Thyroid gland (tissue), 4 donors: ENCODE data around the gene SLC17A9. TPM values are rescaled to one million over a fixed set of nuclear protein-coding genes. Genes with fewer than 3 reads are reported as not detected.

ENCODE experiments used
- DNase-seq, 2 donors: peaks; one replicate each; pipeline ENCODE4 v3.0.0-alpha.2; 2019
- H3K27ac ChIP-seq, 3 donors: fragments of 200-600 bp; sonication (generic); 1 replicate in 2 of 3; 2 replicates in 1 of 3; pipeline ENCODE4 v1.5.1; 2016 to 2019; ENCODE audit warnings: mild to moderate bottlenecking in 1 of 3, moderate library complexity in 1 of 3
- H3K27me3 ChIP-seq: fragments of 200-600 bp; sonication (generic); one replicate; pipeline ENCODE4 v1.5.1; 2019
- H3K36me3 ChIP-seq, 2 donors: fragments of 200-600 bp; sonication (generic); one replicate each; pipeline ENCODE4 v1.5.1; 2016 to 2019
- H3K4me1 ChIP-seq, 2 donors: fragments of 200-600 bp; sonication (generic); one replicate each; pipeline ENCODE4 v1.5.1; 2017 to 2019
- H3K4me3 ChIP-seq, 3 donors: fragments of 200-600 bp; sonication (generic); replicated peaks in 1 of 3; 1 replicate in 2 of 3; 2 replicates in 1 of 3; pipeline ENCODE4 v1.5.1; 2016; ENCODE audit warnings: mild to moderate bottlenecking in 1 of 3
- H3K9me3 ChIP-seq: fragments of 200-600 bp; sonication (generic); one replicate; pipeline ENCODE4 v1.5.1; 2017
- POLR2A ChIP-seq, 2 donors: fragments of 450-650 bp; IDR thresholded peaks; one replicate each; pipeline ENCODE4 v1.6.1; 2017; ENCODE audit warnings: antibody characterized with exemption in 2 of 2, mild to moderate bottlenecking in 2 of 2, moderate library complexity in 1 of 2
- WGBS, 2 donors: methylation state at CpG; one replicate each; pipeline ENCODE4 v1.1.5; 2017; 5-methylcytosine and 5-hydroxymethylcytosine counted together
- intact Hi-C: fragments of 100-400 bp; cut with DNase I; formaldehyde crosslinking; loops from one replicate; pipeline ENCODE4 v1.15.1; 2023
- total RNA-seq, 4 donors: library from RNA; depleted of rRNA; stranded (reverse); fragments of >200 nt; gene quantifications; one replicate each; pipeline ENCODE4 v1.2.3, GENCODE V29; 2016
- TF ChIP-seq, protein P1 (sequence below), 6 experiments: fragments of 200-600 bp in 3 of 6; fragments of 450-650 bp in 3 of 6; sonication (generic) in 3 of 6; IDR thresholded peaks; one replicate each; pipeline ENCODE4 v1.5.1; 2016 to 2019; ENCODE audit warnings: antibody characterized with exemption in 6 of 6, mild to moderate bottlenecking in 2 of 6, inconsistent platforms in 1 of 6, moderate library complexity in 1 of 6

The SLC17A9 gene
- total RNA-seq, 4 donors from 2014 or later = 0.68 to 1.6 (median 1.00) TPM

DNA sequence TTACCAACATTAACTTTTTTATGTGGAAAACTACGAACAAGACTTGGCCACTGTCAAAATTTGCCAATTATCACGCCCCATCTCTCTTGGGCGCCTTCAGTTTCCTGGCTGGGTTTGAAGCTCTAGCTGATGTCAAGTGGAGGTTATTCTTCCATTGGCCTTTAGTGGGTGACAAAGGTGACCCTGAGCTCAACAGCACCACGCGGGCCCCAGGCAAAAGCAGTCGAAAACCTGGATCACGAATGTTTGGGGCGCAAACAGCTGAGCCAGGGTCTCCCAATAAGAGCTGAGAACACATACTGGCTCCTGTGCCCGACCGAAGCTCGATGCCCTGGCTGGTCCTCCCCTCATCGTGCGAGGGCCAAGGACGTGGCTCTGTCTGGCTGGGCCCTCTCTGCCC lies 26.8 kb downstream of the SLC17A9 start:
- H3K27ac ChIP-seq = no peak overlapping the region
- no peaks in the 10 kb centered on the region for H3K4me1 ChIP-seq
- H3K36me3 ChIP-seq = no peaks in the 10 kb centered on the region
- intact Hi-C loops = no loop called here
- no peaks in the 10 kb centered on the region for H3K9me3 ChIP-seq
- no peak for TF ChIP-seq POLR2A (IDR thresholded peaks at IDR 0.05)
- TF ChIP-seq, protein P1, sequence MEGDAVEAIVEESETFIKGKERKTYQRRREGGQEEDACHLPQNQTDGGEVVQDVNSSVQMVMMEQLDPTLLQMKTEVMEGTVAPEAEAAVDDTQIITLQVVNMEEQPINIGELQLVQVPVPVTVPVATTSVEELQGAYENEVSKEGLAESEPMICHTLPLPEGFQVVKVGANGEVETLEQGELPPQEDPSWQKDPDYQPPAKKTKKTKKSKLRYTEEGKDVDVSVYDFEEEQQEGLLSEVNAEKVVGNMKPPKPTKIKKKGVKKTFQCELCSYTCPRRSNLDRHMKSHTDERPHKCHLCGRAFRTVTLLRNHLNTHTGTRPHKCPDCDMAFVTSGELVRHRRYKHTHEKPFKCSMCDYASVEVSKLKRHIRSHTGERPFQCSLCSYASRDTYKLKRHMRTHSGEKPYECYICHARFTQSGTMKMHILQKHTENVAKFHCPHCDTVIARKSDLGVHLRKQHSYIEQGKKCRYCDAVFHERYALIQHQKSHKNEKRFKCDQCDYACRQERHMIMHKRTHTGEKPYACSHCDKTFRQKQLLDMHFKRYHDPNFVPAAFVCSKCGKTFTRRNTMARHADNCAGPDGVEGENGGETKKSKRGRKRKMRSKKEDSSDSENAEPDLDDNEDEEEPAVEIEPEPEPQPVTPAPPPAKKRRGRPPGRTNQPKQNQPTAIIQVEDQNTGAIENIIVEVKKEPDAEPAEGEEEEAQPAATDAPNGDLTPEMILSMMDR (IDR thresholded peaks at IDR 0.05) = no peak
- DNase-seq = no peak
- H3K27me3 ChIP-seq = peaks cover 4% of the 10 kb centered on the region
- WGBS, 2 donors = 77 to 87% methylated on average over 3 to 14 of the region's 14 CpGs
- no peak overlapping the region for H3K4me3 ChIP-seq

DNA sequence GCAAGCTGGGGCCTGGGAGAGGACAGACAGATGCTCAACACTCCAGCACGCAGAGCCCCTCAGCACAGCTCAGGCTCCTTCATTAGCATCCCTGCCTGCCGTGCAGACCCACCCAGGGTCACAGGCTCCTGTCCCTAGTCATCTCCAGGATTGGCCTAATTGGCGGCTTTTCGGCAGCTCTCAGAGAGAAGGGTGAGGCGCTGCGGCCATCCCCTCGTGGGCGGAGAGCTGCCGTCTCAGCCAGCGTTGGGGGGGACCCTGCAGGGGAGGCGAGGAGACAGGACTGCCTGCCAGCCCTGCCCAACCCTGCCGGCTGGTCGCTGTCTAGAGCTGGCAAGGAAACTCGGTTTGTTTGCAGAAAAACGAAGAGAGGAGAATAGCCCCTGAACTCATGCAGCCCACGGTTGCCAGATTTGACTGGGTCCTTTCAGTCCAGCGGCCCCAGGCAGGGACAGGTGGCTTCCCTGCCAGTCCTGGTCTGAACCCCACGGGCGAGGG lies 27.4 kb downstream of the SLC17A9 start:
- no peak for DNase-seq
- Histone ChIP-seq H3K36me3 (no peaks in the 10 kb centered on the region), H3K9me3 (no peaks in the 10 kb centered on the region), H3K27ac (no peak overlapping the region), H3K27me3 (peaks cover 1% of the 10 kb centered on the region), H3K4me1 (no peaks in the 10 kb centered on the region), H3K4me3 (no peak overlapping the region)
- intact Hi-C loops = no loop called here
- 14 to 46% methylated on average over 6 to 10 of the region's 19 CpGs for WGBS, 2 donors
- TF ChIP-seq, protein P1 (IDR thresholded peaks at IDR 0.05) = no peak
- TF ChIP-seq POLR2A (IDR thresholded peaks at IDR 0.05) = no peak

DNA sequence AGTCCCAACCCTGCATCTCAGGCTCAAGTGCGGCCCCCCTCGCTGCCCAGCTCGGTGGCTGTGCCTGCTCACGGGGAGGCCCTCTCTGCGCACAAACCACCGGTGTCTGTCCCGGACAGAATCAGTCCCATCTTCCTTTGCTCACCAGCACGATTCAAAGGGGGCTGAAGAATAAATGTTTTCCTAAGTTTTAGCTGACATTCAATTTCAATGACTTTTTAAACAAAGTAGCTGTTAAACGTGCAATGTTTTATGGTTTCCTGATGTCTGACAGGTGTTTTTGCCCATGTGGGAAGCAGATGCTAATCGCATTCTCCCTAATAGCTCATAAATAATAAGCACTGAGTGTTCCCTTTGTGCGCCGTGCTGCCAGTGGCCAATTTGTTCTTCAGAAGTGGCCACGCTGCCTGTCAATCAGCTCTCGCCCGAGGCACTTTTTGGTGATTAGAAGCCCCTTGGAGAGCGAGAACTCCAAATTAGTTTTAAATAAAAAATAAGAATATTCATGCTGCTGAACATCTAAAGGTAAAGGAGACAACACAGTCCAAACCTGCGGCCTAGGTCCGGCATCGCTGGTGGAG lies 28.0 kb downstream of the SLC17A9 start:
- no peaks in the 10 kb centered on the region for H3K36me3 ChIP-seq
- H3K27ac ChIP-seq = no peak overlapping the region
- no peak for DNase-seq
- no peaks in the 10 kb centered on the region for H3K4me1 ChIP-seq
- H3K27me3 ChIP-seq = no peaks in the 10 kb centered on the region
- TF ChIP-seq POLR2A (IDR thresholded peaks at IDR 0.05) = no peak
- TF ChIP-seq, protein P1 (IDR thresholded peaks at IDR 0.05) = no peak
- no peak overlapping the region for H3K4me3 ChIP-seq
- WGBS, 2 donors = 77 to 81% methylated on average over 16 to 19 of the region's 19 CpGs
- intact Hi-C loops = no loop called here
- no peaks in the 10 kb centered on the region for H3K9me3 ChIP-seq

DNA sequence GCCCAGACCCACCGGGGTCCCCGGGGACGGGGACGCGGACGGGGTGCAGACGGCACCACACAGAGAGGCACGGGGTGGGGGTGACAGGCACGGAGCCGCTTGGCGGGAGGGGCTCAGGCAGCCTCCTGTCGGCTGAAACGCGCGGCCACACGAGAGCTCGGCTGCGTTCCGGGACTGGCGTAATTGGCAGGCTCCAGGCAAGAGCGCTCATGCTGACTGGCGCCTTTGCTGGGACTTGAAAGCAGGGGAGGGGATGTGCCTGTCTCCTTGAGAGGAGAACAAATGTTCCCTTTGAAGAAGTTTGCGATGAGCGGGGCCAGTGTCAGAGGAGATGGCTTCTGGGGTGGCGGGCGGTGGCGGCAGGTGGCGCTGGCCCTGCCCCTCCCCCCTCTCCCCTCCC lies 28.5 kb downstream of the SLC17A9 start:
- Histone ChIP-seq H3K27me3 (no peaks in the 10 kb centered on the region), H3K4me1 (no peaks in the 10 kb centered on the region), H3K27ac (no peak overlapping the region), H3K4me3 (no peak overlapping the region), H3K36me3 (no peaks in the 10 kb centered on the region), H3K9me3 (no peaks in the 10 kb centered on the region)
- TF ChIP-seq, protein P1 (IDR thresholded peaks at IDR 0.05) = no peak
- TF ChIP-seq POLR2A (IDR thresholded peaks at IDR 0.05) = no peak
- intact Hi-C loops = no loop called here
- DNase-seq = no peak
- 32 to 42% methylated on average over 20 to 22 of the region's 28 CpGs for WGBS, 2 donors

DNA sequence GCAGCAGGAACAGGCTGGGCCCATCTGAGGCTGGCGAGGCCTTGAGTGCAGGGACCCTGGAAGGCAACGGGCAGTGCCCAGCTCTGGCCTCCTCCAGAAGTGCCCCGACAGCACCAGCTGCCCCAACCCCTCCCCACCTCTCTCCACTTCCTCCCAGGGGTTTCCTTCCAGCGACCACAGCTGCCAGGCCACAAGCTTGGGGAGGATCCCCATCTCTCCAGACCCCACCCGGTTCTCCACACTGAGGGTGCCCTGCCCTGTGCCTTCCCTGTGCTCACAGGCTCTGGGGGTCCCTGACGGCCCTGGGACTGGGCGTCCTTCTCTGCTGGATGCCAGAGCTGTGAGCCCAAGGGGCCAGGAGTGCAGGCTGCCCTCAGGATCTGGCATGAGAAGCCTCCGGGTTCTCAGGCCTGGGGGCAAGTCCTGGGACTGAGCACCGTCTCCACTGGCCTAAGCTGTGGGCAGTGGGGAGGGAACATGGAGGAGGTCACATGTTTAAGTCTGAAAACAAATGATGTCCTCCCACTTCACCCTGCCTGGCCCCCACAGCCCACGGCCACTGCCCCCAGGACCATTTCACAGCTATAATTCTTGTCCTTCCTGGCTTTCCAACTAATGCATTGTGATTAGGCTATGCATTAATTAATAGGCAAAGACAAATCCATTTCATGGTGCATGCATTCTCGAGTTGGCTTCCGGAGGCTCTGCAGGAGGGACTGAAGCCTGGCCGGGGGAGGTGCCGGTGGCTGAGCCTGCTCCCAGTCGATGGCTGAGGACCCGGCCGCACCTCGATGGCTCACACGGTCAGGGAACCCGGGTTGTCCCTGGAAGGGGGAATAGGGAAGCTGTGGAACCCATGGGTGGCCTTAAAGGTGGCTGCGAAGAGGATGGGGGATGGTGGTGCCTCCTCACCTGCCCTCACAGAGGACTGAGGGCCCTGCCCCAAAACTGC lies 29.9 kb downstream of the SLC17A9 start:
- H3K4me1 ChIP-seq = no peaks in the 10 kb centered on the region
- DNase-seq = no peak
- H3K36me3 ChIP-seq = no peaks in the 10 kb centered on the region
- intact Hi-C loops = no loop called here
- 43 to 46% methylated on average over 8 to 20 of the region's 21 CpGs for WGBS, 2 donors
- TF ChIP-seq, protein P1 (IDR thresholded peaks at IDR 0.05) = no peak
- TF ChIP-seq POLR2A (IDR thresholded peaks at IDR 0.05) = no peak
- H3K27ac ChIP-seq = no peak overlapping the region
- H3K4me3 ChIP-seq = no peak overlapping the region
- H3K27me3 ChIP-seq = no peaks in the 10 kb centered on the region
- no peaks in the 10 kb centered on the region for H3K9me3 ChIP-seq
